Measurements from ENCODE around the gene CYP4F8. TPM values are rescaled to one million over a fixed set of nuclear protein-coding genes. Genes with fewer than 3 reads are reported as not detected.

CYP4F8 gene
- total RNA-seq, 4 donors from 2014 or later, result 4.6 to 16.4 (median 9.1) TPM

- intact Hi-C loops (cut with DNase I; ENCODE audit: low total_unique reads), result no loop called here
- 51 to 66% methylated on average over 5 of the region's 5 CpGs for WGBS, 2 donors
- DNase-seq (ENCODE audit: low spot score in 2 of 2), result no peak
- TF ChIP-seq, protein P1, sequence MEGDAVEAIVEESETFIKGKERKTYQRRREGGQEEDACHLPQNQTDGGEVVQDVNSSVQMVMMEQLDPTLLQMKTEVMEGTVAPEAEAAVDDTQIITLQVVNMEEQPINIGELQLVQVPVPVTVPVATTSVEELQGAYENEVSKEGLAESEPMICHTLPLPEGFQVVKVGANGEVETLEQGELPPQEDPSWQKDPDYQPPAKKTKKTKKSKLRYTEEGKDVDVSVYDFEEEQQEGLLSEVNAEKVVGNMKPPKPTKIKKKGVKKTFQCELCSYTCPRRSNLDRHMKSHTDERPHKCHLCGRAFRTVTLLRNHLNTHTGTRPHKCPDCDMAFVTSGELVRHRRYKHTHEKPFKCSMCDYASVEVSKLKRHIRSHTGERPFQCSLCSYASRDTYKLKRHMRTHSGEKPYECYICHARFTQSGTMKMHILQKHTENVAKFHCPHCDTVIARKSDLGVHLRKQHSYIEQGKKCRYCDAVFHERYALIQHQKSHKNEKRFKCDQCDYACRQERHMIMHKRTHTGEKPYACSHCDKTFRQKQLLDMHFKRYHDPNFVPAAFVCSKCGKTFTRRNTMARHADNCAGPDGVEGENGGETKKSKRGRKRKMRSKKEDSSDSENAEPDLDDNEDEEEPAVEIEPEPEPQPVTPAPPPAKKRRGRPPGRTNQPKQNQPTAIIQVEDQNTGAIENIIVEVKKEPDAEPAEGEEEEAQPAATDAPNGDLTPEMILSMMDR (IDR thresholded peaks at IDR 0.05), result no peak
- TF ChIP-seq POLR2A (IDR thresholded peaks at IDR 0.05), result no peak
- H3K4me3 ChIP-seq (ENCODE audit: low read depth, poor library complexity, severe bottlenecking), result no peak overlapping the region
Observed at GRCh38 chr19:15633082-15633835, 18.2 kb downstream of the CYP4F8 start.

DNA sequence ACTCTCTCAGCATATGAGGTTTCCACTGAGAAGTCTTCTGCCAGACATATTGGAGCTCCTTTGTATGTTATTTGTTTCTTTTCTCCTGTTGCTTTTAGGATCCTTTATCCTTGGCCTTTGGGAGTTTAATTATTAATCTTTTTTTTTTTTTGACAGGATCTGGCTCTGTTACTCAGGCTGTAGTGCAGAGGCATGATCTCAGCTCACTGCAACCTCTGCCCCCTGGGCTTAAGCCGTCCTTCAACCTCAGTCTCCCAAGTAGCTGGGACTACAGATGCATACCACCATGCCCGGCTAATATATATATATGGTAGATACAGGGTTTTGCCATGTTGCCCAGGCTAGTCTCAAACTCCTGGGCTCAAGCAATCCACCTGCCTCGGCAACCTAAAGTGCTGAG, 19.1 kb downstream of the CYP4F8 start:
- WGBS, 2 donors, result 69 to 74% methylated on average over 3 of the region's 3 CpGs
- no peak overlapping the region for H3K4me3 ChIP-seq (ENCODE audit: low read depth, poor library complexity, severe bottlenecking)
- intact Hi-C loops (cut with DNase I; ENCODE audit: low total_unique reads), result no loop called here
- TF ChIP-seq, protein P1 (IDR thresholded peaks at IDR 0.05), result no peak
- TF ChIP-seq POLR2A (IDR thresholded peaks at IDR 0.05), result no peak
- no peak for DNase-seq (ENCODE audit: low spot score in 2 of 2)

DNA sequence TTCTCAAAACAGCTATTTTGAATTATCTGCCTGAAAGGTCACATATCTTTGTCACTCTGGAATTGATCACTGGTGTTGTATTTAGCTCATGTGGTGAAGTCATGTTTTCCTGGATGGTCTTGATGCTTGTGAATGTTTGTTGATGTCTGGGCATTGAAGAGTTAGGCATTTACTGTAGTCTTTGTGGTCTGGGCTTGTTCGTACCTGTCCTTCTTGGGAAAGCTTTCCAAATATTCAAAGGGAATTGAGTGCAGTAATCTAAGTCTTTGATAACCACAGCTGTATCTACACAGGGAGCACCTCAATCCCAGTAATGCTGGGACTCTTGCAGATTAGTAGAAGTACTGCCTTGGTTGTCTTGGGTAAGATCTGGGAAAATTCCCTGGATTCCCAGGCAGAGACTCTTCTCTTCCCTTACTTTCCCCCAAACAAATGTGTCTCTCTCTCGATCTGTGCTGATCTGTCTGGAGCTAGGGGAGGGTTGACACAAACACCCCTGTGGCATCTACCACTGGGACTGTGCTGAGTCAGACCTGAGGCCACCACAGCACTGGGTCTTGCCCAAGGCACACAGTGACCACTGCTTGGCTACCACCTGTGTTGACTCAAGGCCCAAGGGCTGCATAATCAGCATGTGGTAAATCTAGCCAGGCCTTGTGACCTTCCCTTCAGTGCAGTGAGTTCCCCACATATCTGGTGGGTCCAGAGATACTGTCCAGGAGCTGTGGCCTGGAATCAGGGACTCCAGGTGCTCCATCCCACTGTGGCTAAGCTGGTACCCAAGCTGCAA, 20.2 kb downstream of the CYP4F8 start:
- DNase-seq (ENCODE audit: low spot score in 2 of 2), result no peak
- no peak overlapping the region for H3K4me3 ChIP-seq (ENCODE audit: low read depth, poor library complexity, severe bottlenecking)
- TF ChIP-seq, protein P1 (IDR thresholded peaks at IDR 0.05), result no peak
- TF ChIP-seq POLR2A (IDR thresholded peaks at IDR 0.05), result no peak
- intact Hi-C loops (cut with DNase I; ENCODE audit: low total_unique reads), result no loop called here
- WGBS, 2 donors, result 53 to 55% methylated on average over 2 of the region's 2 CpGs

- DNase-seq (ENCODE audit: low spot score in 2 of 2), result no peak
- 79 to 87% methylated on average over 2 of the region's 2 CpGs for WGBS, 2 donors
- no peak overlapping the region for H3K4me3 ChIP-seq (ENCODE audit: low read depth, poor library complexity, severe bottlenecking)
- no peak for TF ChIP-seq POLR2A (IDR thresholded peaks at IDR 0.05)
- TF ChIP-seq, protein P1 (IDR thresholded peaks at IDR 0.05), result no peak
- intact Hi-C loops (cut with DNase I; ENCODE audit: low total_unique reads), result no loop called here
Observed at GRCh38 chr19:15636026-15636425, 21.0 kb downstream of the CYP4F8 start.

DNA sequence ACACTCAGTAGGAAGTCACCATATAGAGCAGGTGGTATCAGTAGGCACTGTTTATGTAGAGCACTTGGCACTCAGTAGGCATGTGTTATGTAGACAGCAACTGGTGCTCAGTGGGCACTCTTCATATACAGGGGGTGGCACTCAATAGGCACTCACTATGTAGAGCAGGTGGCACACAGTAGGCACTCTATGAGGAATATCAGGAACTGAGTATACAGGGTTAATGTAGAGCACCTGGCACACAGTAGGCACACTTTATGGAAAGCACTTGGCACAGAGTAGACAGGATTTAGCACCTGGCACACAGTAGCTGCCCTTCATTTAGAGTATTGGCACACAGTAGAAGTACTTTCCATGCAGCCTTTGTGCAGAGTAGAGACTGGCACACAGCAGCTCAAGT, 24.6 kb downstream of the CYP4F8 start:
- intact Hi-C loops (cut with DNase I; ENCODE audit: low total_unique reads), result no loop called here
- DNase-seq (ENCODE audit: low spot score in 2 of 2), result no peak
- no peak for TF ChIP-seq POLR2A (IDR thresholded peaks at IDR 0.05)
- TF ChIP-seq, protein P1 (IDR thresholded peaks at IDR 0.05), result no peak
- H3K4me3 ChIP-seq (ENCODE audit: low read depth, poor library complexity, severe bottlenecking), result no peak overlapping the region

Measured in lower leg skin (tissue), 4 donors.